Measurements from ENCODE around the gene LACC1. TPM values are rescaled to one million over a fixed set of nuclear protein-coding genes. Genes with fewer than 3 reads are reported as not detected.

LACC1 gene
- total and polyA plus RNA-seq, 2 of the 13 experiments (the other 11 are each of a cell fraction or from before 2014, with no cell fraction given): 0.92 to 1.7 TPM

DNA sequence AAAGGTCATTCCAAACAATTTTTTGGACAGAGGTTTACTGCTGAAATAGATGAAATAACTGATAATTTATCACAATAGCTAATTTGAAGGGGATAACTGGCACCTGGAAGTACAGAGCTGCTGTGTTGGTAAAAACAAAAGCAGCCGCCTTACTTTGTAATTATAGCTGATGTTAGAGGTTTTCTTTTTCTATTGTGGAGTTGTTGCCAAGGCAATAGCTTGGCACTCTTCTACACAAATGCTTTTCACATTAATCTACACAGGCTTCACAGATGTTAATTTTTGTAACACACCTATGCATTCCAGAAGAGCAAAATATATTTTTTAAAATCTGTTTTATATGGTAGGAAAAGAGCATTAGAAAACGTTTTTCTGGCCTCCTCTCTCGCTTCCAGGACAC lies 56.9 kb downstream of the LACC1 start:
- in situ Hi-C loops (cut with HindIII; ENCODE audit: extremely low pct_ligation_motif_present, low pct_unique_long_range_greater_than_20kb): no loop called here
- Histone ChIP-seq H2AFZ (ENCODE audit: low read length) (no peak overlapping the region), H3K27ac (ENCODE audit: extremely low read length, insufficient read depth, low read length) (no peak overlapping the region)

DNA sequence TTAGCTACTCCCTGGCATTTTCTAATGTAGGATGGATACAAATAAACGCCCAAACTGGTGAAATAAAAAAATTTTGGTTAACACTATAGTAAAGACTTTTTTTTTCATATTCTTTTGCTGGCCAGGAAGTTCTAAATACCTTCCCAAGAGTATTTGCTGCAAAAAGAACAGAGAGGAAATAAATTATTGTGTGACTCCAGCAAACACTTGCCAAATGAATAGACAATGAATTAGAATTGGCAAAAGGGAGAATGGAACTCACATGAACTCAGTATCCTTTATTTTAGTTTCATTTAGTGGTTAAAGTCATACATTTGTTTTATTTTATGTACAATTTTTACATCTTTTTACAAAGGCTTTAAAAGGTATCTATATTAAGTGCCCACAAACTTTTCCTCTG lies 58.1 kb downstream of the LACC1 start:
- in situ Hi-C loops (cut with HindIII; ENCODE audit: extremely low pct_ligation_motif_present, low pct_unique_long_range_greater_than_20kb) (no loop called here), intact Hi-C loops (cut with micrococcal nuclease; ENCODE audit: unreplicated experiment) (no loop called here)
- Histone ChIP-seq H3K4me2 (ENCODE audit: low read depth, low read length) (no peak overlapping the region), H3K27ac (ENCODE audit: extremely low read length, insufficient read depth, low read length) (no peak overlapping the region), H3K9me3 (ENCODE audit: low read length) (no peaks in the 10 kb centered on the region), H3K4me1 (ENCODE audit: insufficient read depth, low read length) (no peaks in the 10 kb centered on the region), H2AFZ (ENCODE audit: low read length) (no peak overlapping the region), H3K36me3 (replicated peaks in 1 of 2; ENCODE audit: control insufficient read depth in 1 of 2, insufficient read depth in 2 of 2, low read length in 2 of 2) (no peaks in the 10 kb centered on the region), H4K20me1 (ENCODE audit: insufficient read depth, low read length) (no peaks in the 10 kb centered on the region), H3K79me2 (ENCODE audit: insufficient read depth, low read length) (no peaks in the 10 kb centered on the region), H3K27me3 (ENCODE audit: control insufficient read depth in 1 of 2, insufficient read depth in 2 of 2, low read length in 2 of 2) (no peaks in the 10 kb centered on the region), H3K9ac (ENCODE audit: insufficient read depth, low read depth, low read length) (no peak overlapping the region), H3K4me3 (replicated peaks in 1 of 3; ENCODE audit: insufficient read depth in 1 of 3, low read depth in 2 of 3, low read length in 3 of 3) (no peak overlapping the region)
- DNase-seq (ENCODE audit: low spot score): no peak
- no peak for FAIRE-seq
- ChIA-PET POLR2A (no interaction called here), CTCF (ENCODE audit: low intra/inter-chr PET ratio, low total read pairs) (no interaction called here)
- 2% methylated on average over 1 of the region's 1 CpG for WGBS (ENCODE audit: low lambda C conversion rate)
- BruUV-seq (replicated peaks): no TSS peak
- ATAC-seq: no peak
- no peak for TF ChIP-seq ZNF678 (CRISPR knock-in tag; IDR thresholded peaks at IDR 0.05)
- no peak for TF ChIP-seq PHF20 (CRISPR knock-in tag; IDR thresholded peaks at IDR 0.05)
- TF ChIP-seq, protein P1, sequence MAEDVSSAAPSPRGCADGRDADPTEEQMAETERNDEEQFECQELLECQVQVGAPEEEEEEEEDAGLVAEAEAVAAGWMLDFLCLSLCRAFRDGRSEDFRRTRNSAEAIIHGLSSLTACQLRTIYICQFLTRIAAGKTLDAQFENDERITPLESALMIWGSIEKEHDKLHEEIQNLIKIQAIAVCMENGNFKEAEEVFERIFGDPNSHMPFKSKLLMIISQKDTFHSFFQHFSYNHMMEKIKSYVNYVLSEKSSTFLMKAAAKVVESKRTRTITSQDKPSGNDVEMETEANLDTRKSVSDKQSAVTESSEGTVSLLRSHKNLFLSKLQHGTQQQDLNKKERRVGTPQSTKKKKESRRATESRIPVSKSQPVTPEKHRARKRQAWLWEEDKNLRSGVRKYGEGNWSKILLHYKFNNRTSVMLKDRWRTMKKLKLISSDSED (CRISPR knock-in tag; IDR thresholded peaks at IDR 0.05): no peak
- no peak for TF ChIP-seq FOXA3 (CRISPR knock-in tag; IDR thresholded peaks at IDR 0.05)
- TF ChIP-seq, protein P2, sequence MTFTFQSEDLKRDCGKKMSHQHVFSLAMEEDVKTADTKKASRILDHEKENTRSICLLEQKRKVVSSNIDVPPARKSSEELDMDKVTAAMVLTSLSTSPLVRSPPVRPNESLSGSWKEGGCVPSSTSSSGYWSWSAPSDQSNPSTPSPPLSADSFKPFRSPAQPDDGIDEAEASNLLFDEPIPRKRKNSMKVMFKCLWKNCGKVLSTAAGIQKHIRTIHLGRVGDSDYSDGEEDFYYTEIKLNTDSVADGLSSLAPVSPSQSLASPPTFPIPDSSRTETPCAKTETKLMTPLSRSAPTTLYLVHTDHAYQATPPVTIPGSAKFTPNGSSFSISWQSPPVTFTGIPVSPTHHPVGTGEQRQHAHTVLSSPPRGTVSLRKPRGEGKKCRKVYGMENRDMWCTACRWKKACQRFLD (CRISPR knock-in tag; IDR thresholded peaks at IDR 0.05; ENCODE audit: borderline replicate concordance): no peak
- no peak for TF ChIP-seq ZBTB38 (CRISPR knock-in tag; IDR thresholded peaks at IDR 0.05)
- TF ChIP-seq ZNF703 (CRISPR knock-in tag; IDR thresholded peaks at IDR 0.05; ENCODE audit: borderline replicate concordance): no peak
- TF ChIP-seq PAF1 (CRISPR knock-in tag; IDR thresholded peaks at IDR 0.05): no peak
- TF ChIP-seq ZNF629 (CRISPR knock-in tag; conservative IDR thresholded peaks at IDR 0.05): no peak
- TF ChIP-seq ZNF547 (CRISPR knock-in tag; IDR thresholded peaks at IDR 0.05): no peak
- TF ChIP-seq RXRA (CRISPR knock-in tag; IDR thresholded peaks at IDR 0.05): no peak
- no peak for TF ChIP-seq ZNF17 (CRISPR knock-in tag; IDR thresholded peaks at IDR 0.05)

More for the DNA sequence above, 56.9 kb downstream of the LACC1 start:
- ChIA-PET POLR2A (no interaction called here), CTCF (ENCODE audit: low intra/inter-chr PET ratio, low total read pairs) (no interaction called here)
- no peak overlapping the region for H3K4me2 ChIP-seq (ENCODE audit: low read depth, low read length)
- H3K4me3 ChIP-seq (replicated peaks in 1 of 3; ENCODE audit: insufficient read depth in 1 of 3, low read depth in 2 of 3, low read length in 3 of 3): no peak overlapping the region
- no peaks in the 10 kb centered on the region for H3K27me3 ChIP-seq (ENCODE audit: control insufficient read depth in 1 of 2, insufficient read depth in 2 of 2, low read length in 2 of 2)
- H3K79me2 ChIP-seq (ENCODE audit: insufficient read depth, low read length): no peaks in the 10 kb centered on the region
- intact Hi-C loops (cut with micrococcal nuclease; ENCODE audit: unreplicated experiment): no loop called here
- FAIRE-seq: no peak
- no peaks in the 10 kb centered on the region for H3K36me3 ChIP-seq (replicated peaks in 1 of 2; ENCODE audit: control insufficient read depth in 1 of 2, insufficient read depth in 2 of 2, low read length in 2 of 2)
- no peaks in the 10 kb centered on the region for H4K20me1 ChIP-seq (ENCODE audit: insufficient read depth, low read length)
- ATAC-seq: no peak
- TF ChIP-seq ZNF383 (CRISPR knock-in tag; IDR thresholded peaks at IDR 0.05; ENCODE audit: borderline replicate concordance) (no peak), ZNF331 (CRISPR knock-in tag; IDR thresholded peaks at IDR 0.05) (no peak), KDM5A (IDR thresholded peaks at IDR 0.05; ENCODE audit: borderline replicate concordance, low read length) (no peak), TBX3 (IDR thresholded peaks at IDR 0.05; ENCODE audit: borderline replicate concordance) (no peak), TAF15 (IDR thresholded peaks at IDR 0.05; ENCODE audit: low read depth, low read length, poor library complexity, severe bottlenecking) (no peak), ZFX (CRISPR knock-in tag; IDR thresholded peaks at IDR 0.05; ENCODE audit: low read depth) (no peak), ZNF772 (CRISPR knock-in tag; IDR thresholded peaks at IDR 0.05) (no peak), GPN1 (CRISPR knock-in tag; IDR thresholded peaks at IDR 0.05; ENCODE audit: borderline replicate concordance) (no peak)
- TF ChIP-seq, protein P3, sequence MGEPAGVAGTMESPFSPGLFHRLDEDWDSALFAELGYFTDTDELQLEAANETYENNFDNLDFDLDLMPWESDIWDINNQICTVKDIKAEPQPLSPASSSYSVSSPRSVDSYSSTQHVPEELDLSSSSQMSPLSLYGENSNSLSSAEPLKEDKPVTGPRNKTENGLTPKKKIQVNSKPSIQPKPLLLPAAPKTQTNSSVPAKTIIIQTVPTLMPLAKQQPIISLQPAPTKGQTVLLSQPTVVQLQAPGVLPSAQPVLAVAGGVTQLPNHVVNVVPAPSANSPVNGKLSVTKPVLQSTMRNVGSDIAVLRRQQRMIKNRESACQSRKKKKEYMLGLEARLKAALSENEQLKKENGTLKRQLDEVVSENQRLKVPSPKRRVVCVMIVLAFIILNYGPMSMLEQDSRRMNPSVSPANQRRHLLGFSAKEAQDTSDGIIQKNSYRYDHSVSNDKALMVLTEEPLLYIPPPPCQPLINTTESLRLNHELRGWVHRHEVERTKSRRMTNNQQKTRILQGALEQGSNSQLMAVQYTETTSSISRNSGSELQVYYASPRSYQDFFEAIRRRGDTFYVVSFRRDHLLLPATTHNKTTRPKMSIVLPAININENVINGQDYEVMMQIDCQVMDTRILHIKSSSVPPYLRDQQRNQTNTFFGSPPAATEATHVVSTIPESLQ (CRISPR knock-in tag; conservative IDR thresholded peaks at IDR 0.05): no peak
- H3K4me1 ChIP-seq (ENCODE audit: insufficient read depth, low read length): no peaks in the 10 kb centered on the region
- 17% methylated on average over 3 of the region's 3 CpGs for WGBS (ENCODE audit: low lambda C conversion rate)
- no TSS peak for BruUV-seq (replicated peaks)
- DNase-seq (ENCODE audit: low spot score): no peak
- no peak overlapping the region for H3K9ac ChIP-seq (ENCODE audit: insufficient read depth, low read depth, low read length)
- H3K9me3 ChIP-seq (ENCODE audit: low read length): no peaks in the 10 kb centered on the region

All from HepG2 (cell line).